EL (cell line): ENCODE measurements around the gene LANCL2.
A peak's percentile ranks its signal among the peaks of the same experiment; 100 is the strongest.
"Not testable (repeated sequence)": the region's sequence is repeated elsewhere in the genome, so short reads cannot be mapped to it uniquely, and the experiment has no call there.

ENCODE experiments used
- DNase-seq: peaks from one replicate; pipeline ENCODE4 v3.0.0-alpha.2; 2016

LANCL2 gene

DNA sequence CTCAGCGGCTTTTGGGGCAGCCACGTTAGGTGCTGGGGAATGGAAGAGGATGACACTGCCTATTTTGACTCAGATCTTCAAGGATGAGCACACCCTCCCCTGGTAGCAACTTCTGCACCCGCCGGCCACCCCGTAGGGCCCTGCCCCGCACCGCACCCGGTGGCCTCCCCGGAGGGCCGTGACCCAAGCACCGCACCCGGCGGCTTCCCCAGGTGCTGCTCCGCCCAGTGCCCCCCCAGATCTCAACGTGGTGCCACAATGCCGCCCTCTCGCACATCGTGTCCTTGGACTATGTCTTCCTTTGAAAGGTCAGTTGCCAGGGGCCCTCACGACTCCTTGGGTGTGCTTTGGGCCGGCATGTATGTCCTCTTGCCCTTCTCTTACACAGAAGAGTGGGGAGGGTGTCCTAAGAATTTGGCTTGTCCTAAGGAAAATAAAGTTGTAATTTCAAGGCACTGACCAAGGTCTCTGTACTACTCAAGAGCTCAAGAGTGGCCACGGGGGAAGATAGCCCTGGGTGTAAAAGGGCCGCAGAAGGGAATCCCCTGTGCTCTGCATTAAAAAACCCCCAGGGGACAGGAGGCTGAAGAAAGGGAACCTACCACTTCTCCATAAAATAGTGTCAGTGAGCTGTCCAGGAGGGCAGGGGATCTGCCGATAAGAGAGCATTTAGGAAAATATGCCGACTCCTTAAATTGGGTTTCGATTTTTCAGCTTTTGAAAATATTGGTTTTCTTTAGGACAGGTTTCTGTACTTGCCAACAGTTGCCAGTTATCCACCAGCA is 1.6 kb upstream of the LANCL2 start:
- no peak for DNase-seq

DNA sequence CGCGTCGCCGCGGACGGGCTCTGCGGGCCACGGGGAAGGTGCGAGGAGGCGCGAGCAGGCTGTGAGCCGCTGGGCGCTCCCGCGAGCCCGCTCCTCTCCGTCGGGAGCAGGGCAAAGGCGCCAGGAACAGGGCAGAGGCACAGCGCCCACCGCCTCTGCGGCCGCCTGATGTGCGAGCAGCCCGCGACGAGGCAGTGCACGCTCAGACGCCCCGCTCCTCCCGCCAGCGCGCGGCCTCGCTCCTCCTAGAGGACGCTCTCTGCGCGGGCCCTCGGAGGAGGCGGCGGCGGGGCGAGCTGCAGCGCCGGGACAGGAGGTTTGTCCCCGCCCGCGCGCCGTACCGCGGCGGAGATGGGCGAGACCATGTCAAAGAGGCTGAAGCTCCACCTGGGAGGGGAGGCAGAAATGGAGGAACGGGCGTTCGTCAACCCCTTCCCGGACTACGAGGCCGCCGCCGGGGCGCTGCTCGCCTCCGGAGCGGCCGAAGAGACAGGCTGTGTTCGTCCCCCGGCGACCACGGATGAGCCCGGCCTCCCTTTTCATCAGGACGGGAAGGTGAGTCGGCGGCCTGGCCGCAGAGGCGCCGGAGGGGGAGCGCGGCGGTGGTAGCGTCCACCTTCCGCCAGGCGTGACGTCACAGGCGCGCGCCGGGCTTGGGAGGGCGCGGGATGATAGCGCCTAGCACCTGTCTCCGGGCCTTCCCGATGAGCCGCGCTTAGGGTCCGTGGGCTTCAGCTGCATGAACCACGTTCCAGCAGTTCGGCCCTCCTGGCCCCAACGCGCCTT is 731 bp downstream of the LANCL2 start:
- DNase-seq, result peak; percentile 95

- DNase-seq, result peak; percentile 16
Observed at GRCh38 chr7:55366461-55367070, 1.4 kb downstream of the LANCL2 start.

GRCh38 chr7:55367283-55367840 is 2.2 kb downstream of the LANCL2 start:
- no peak for DNase-seq

- peak; percentile 93 for DNase-seq
Observed at GRCh38 chr7:55369427-55370400, 4.6 kb downstream of the LANCL2 start.

GRCh38 chr7:55374213-55374612 is 9.1 kb downstream of the LANCL2 start:
- DNase-seq, result no peak

GRCh38 chr7:55375237-55375636 is 10.1 kb downstream of the LANCL2 start:
- DNase-seq, result no peak

DNA sequence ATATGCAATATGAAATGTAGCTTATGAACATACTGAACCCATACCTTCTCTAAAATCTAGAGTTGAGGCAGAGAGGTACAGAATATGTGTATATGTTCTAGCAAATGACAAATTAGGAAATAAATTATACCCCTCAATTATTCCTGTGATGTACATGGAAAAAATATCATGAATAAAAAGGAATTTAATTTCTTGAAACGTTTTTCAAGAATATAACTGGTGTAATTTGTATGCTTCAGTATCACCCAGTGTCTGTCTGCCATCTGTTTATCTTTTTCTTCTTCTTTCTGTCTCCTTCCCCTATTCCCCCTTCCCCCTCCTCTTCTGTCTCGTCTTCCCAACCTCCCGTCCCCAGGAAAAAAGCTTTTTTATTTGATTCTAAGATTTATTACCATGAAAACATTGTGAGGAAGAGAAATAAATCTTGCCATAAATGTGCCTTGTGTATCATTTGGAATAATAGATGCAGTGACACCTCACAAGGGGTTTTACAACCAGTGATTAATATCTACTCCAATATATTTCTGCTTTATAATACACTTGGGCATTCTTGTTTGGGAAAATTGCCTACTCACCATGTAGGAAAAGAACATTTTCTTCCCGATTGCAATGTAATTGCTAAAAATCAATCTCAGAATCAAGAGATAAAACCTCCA is 12.2 kb downstream of the LANCL2 start:
- DNase-seq, result no peak

DNA sequence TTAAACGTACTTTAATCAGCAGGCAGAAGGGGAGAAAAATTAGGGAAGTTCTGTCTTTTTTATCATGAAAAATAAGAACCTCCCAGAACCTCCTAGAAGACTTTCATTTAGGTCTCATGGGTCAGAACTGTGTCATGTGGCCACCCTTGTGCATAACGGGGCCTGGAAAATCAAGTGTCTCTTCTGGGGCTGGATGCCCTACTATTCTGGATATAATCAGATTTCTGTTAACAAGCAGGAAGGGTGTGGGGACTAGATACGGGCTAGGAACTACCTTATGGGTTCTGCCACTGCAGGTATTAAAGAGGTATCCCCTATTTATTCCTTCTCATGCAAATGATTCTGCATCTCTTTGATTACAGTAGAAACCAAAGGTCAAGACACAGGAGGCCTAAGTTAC is 14.1 kb downstream of the LANCL2 start:
- no peak for DNase-seq

DNA sequence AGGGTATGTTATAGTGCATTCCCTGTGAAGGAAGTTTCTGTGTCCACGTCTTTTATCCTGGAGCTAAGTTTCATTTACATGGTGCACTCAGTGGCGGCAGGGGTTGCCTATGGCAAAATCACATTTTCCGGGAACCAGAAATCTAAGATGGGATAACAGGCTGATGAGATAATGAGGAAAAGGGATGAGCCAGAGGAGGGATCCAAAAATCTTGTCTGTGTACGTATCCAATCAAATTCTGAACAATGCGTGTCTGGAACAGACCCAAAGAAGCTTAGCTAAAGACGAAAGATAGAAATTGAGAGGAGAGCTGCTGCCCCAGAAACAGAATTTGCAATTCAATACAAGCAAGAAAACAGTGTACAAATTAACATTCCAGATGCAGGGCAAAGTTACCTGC is 16.1 kb downstream of the LANCL2 start:
- DNase-seq, result no peak

GRCh38 chr7:55381696-55382095 is 16.6 kb downstream of the LANCL2 start:
- no peak for DNase-seq

GRCh38 chr7:55382251-55382650 is 17.1 kb downstream of the LANCL2 start:
- no peak for DNase-seq

DNA sequence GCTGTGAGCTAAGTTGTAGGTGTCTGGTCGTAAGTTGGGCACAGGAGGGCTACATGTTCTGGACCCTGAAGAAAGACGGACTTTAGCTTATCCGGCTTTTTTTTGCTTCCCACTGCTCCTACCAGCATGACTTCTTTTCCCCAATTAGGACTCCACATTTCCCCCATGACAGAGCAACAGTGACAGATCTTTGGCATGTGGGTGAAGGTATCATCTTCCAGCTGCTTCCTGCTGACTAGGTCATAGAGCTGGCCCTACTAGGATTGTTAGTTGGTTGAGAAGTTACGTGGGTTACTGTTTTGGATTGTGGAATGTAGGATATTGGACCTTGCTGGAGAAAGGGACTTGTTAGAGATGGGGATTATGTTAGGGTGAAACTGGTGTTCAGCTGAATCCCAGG is 21.4 kb downstream of the LANCL2 start:
- no peak for DNase-seq

- peak; percentile 21 for DNase-seq
Observed at GRCh38 chr7:55387062-55387965, 22.2 kb downstream of the LANCL2 start.

- DNase-seq, result no peak
Observed at GRCh38 chr7:55396233-55396785, 31.2 kb downstream of the LANCL2 start.

GRCh38 chr7:55397617-55398016 is 32.5 kb downstream of the LANCL2 start:
- no peak for DNase-seq

DNA sequence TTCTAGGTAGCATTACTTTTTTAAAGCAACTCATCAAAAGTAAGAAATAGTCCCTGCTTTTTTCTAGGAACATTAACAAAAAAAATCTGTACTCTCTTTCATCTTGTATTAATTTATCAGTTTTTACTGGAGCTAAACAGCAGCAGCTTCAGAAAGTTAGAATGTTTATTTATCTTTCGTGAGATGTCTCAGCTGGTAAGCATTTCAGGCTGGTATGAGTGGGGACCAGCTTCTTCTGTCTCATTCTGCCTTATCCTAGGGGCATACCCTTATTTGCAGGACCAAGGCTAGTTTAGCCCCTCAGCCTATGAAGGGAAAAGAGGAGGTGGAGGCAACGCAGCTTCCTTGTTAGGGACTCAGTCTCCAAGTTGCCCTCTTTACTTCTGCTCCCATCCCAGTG is 35.1 kb downstream of the LANCL2 start:
- DNase-seq, result peak; percentile 53

- not testable (repeated sequence) for DNase-seq
Observed at GRCh38 chr7:55402506-55402905, 37.4 kb downstream of the LANCL2 start.

DNA sequence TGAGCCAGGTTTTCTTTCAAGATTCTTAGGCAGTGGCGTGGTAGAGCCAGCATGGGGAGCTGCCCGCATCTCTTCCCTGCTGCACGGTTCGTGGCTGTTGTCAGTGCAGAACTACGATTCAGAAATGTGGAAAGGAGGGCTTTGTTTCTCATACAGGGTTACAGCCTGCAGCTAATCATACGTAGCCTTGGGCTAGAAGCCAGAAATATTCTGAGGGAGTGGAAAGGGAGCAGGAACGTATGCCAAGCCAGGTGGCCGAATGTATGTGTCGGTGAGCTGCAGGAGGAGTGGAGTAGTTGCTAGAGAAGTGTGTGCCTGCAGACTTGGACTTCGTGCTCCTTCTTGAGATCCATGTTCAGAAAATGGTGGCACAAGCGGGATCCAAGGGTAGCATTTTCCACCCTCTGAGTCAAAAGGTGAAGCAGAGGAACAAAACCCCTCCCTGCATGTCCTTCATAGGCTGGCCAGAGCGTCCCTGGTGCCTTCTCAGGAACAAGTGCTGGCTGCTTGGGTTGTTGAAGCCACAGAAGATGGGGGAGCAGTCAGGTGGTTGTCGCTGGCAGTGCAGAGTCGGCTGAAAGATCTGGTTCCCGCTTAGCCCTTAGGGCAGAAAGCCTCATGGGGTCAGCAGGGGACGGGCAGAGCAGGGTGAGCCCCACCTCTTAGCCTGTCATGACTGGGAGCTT is 40.9 kb downstream of the LANCL2 start:
- no peak for DNase-seq
